Psoas muscle (tissue), 8 donors: ENCODE measurements around the gene TRAK1. TPM values are rescaled to one million over a fixed set of nuclear protein-coding genes. Genes with fewer than 3 reads are reported as not detected.

Source experiments
- ATAC-seq, 4 donors: fragments of 200-7000 bp; cut with Tn5 transposase; one replicate each; pipeline ENCODE4 v1.9.1; 2020; ENCODE audit warnings: moderate library complexity in 3 of 4, mild to moderate bottlenecking in 2 of 4
- DNase-seq, 2 donors: peaks; one replicate each; pipeline ENCODE4 v3.0.0-alpha.2; 2020
- H3K27ac ChIP-seq: fragments of 200-600 bp; one replicate; pipeline ENCODE4 v1.8.0; 2022
- H3K27me3 ChIP-seq, 3 donors: fragments of 200-600 bp in 1 of 3; one replicate each; pipeline versions ENCODE4 v1.6.1 to v1.8.0; 2013 to 2022; ENCODE audit warnings: low read length in 2 of 3, mild to moderate bottlenecking in 2 of 3, moderate library complexity in 1 of 3; ENCODE audit not compliant: insufficient read depth in 3 of 3
- H3K36me3 ChIP-seq, 2 donors: fragments of 200-600 bp in 1 of 2; one replicate each; pipeline versions ENCODE4 v1.6.1 to v1.8.0; 2013 to 2022; ENCODE audit warnings: low read depth in 1 of 2, mild to moderate bottlenecking in 1 of 2, moderate library complexity in 1 of 2; ENCODE audit not compliant: insufficient read depth in 1 of 2
- H3K4me1 ChIP-seq: fragments of 200-600 bp; one replicate; pipeline ENCODE4 v1.8.0; 2022
- H3K4me3 ChIP-seq: fragments of 200-600 bp; one replicate; pipeline ENCODE4 v1.8.0; 2022; ENCODE audit warnings: mild to moderate bottlenecking
- H3K9me3 ChIP-seq: fragments of 200-600 bp; one replicate; pipeline ENCODE4 v1.8.0; 2022
- WGBS, 3 donors: extraction: QIAGEN DNeasy Blood & Tissue Kit; methylation state at CpG; one replicate each; pipeline versions ENCODE4 v1.1.6 to v1.1.7; 2013; 5-methylcytosine and 5-hydroxymethylcytosine counted together
- intact Hi-C, 2 donors: fragments of 100-400 bp; cut with DNase I; formaldehyde crosslinking; loops; one replicate each; pipeline versions ENCODE4 v1.11.0 to v1.14.2; 2022
- polyA plus RNA-seq, 3 donors: library from polyadenylated mRNA; stranded (reverse); fragments of 200-250 nt; gene quantifications; one replicate each; pipeline ENCODE4 v1.2.3, GENCODE V29; 2013
- total RNA-seq, 4 donors: library from RNA; stranded (reverse); fragmentation: NEBNext Ultra II Directional in 2 of 4; extraction: Animal tissue kit (Norgen Biotek cat#: 25700) in 2 of 4; gene quantifications; one replicate each; pipeline versions ENCODE4 v1.2.1 to v1.2.4, GENCODE V29; 2021 to 2023
- TF ChIP-seq, protein P1 (sequence below): fragments of 200-600 bp; IDR thresholded peaks from one replicate; pipeline ENCODE4 v1.8.0; 2022; ENCODE audit warnings: antibody characterized with exemption
- donor health status: healthy with polysubstance abuse.
- donor health status: DM: no; HTN: no; CAD: no; lungs with moderate emphysema.
- donor health status: Bipolar disorder and iron deficiency.
- donor health status: healthy.
- donor health status: DM: yes; HTN: yes; CAD: no.
- donor health status: DM: no; HTN: no; CAD: no.
- donor health status: DM: no; HTN: no; CAD: no.
- donor health status: DM: yes; HTN: yes; CAD: no.

The TRAK1 gene
- total and polyA plus RNA-seq, 7 donors: 30.8 to 128 (median 94.8) TPM

DNA sequence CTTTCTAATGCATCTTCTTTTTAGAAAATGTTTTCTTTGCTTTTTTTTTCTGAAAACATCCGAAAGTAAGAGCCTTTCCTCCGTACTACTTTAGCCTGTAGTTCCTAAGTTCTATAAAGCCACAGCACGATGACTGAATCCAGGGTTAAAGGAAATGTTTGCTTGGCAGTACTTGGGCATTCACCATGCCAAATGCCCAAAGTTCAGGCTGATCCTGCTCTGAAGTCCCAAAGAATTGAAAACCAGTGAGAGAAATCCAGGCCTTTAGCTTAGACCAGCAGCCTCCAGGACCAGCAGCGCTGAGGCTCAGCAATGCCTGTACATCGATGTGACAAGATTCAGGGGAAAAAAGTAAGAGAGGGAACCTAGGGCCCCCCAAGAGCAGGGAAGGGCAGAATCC lies 139.7 kb downstream of the TRAK1 start:
- 78 to 90% (median 80%) methylated on average over 5 of the region's 5 CpGs for WGBS, 3 donors
- no peaks in the 10 kb centered on the region for H3K9me3 ChIP-seq
- H3K27me3 ChIP-seq: peaks cover 0 to 6% (median 0%) of the 10 kb centered on the region in 3 donors
- intact Hi-C loops: loop anchor here (2.0 to 5.0 kb wide), 2 partner anchors 212 to 311 kb away; no protein-coding TSS in a partner anchor
- ATAC-seq (no peak), DNase-seq (no peak)
- TF ChIP-seq, protein P1, sequence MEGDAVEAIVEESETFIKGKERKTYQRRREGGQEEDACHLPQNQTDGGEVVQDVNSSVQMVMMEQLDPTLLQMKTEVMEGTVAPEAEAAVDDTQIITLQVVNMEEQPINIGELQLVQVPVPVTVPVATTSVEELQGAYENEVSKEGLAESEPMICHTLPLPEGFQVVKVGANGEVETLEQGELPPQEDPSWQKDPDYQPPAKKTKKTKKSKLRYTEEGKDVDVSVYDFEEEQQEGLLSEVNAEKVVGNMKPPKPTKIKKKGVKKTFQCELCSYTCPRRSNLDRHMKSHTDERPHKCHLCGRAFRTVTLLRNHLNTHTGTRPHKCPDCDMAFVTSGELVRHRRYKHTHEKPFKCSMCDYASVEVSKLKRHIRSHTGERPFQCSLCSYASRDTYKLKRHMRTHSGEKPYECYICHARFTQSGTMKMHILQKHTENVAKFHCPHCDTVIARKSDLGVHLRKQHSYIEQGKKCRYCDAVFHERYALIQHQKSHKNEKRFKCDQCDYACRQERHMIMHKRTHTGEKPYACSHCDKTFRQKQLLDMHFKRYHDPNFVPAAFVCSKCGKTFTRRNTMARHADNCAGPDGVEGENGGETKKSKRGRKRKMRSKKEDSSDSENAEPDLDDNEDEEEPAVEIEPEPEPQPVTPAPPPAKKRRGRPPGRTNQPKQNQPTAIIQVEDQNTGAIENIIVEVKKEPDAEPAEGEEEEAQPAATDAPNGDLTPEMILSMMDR: no peak
- no peaks in the 10 kb centered on the region for H3K36me3 ChIP-seq
- no peak overlapping the region for H3K4me3 ChIP-seq
- no peak overlapping the region for H3K27ac ChIP-seq
- no peaks in the 10 kb centered on the region for H3K4me1 ChIP-seq

GRCh38 chr3:42235532-42235931 lies 144.4 kb downstream of the TRAK1 start:
- Histone ChIP-seq H3K27ac (no peak overlapping the region), H3K9me3 (peaks cover 8% of the 10 kb centered on the region), H3K4me1 (no peaks in the 10 kb centered on the region), H3K27me3 (peaks cover 0 to 6% (median 2%) of the 10 kb centered on the region in 3 donors), H3K4me3 (no peak overlapping the region), H3K36me3 (no peaks in the 10 kb centered on the region)
- TF ChIP-seq, protein P1: no peak
- intact Hi-C loops: no loop called here
- ATAC-seq: no peak
- DNase-seq: no peak

GRCh38 chr3:42236611-42237010 lies 145.5 kb downstream of the TRAK1 start:
- H3K27ac ChIP-seq: no peak overlapping the region
- TF ChIP-seq, protein P1: no peak
- peaks cover 8% of the 10 kb centered on the region for H3K9me3 ChIP-seq
- no peaks in the 10 kb centered on the region for H3K36me3 ChIP-seq
- 90 to 95% (median 91%) methylated on average over 2 of the region's 2 CpGs for WGBS, 3 donors
- ATAC-seq (no peak), DNase-seq (no peak)
- intact Hi-C loops: no loop called here
- H3K27me3 ChIP-seq: peaks cover 0 to 6% (median 2%) of the 10 kb centered on the region in 3 donors
- no peaks in the 10 kb centered on the region for H3K4me1 ChIP-seq
- no peak overlapping the region for H3K4me3 ChIP-seq

- Histone ChIP-seq H3K4me3 (no peak overlapping the region), H3K4me1 (no peaks in the 10 kb centered on the region), H3K27ac (no peak overlapping the region), H3K9me3 (no peaks in the 10 kb centered on the region), H3K27me3 (peaks cover 0 to 4% (median 0%) of the 10 kb centered on the region in 3 donors), H3K36me3 (no peaks in the 10 kb centered on the region)
- TF ChIP-seq, protein P1: no peak
- intact Hi-C loops: loop anchor here in 1 of 2 donors (5.0 kb wide), 2 partner anchors 196 to 301 kb away; no protein-coding TSS in a partner anchor
- DNase-seq (no peak), ATAC-seq (no peak)
- 40 to 42% (median 40%) methylated on average over 1 of the region's 1 CpG for WGBS, 3 donors
Observed at GRCh38 chr3:42246091-42246490, 154.9 kb downstream of the TRAK1 start.

- 10 to 14% (median 12%) methylated on average over 9 of the region's 9 CpGs for WGBS, 3 donors
- TF ChIP-seq, protein P1: peak; percentile 52
- DNase-seq (no peak), ATAC-seq (peak in 2 of 4 donors; percentile 46 to 56)
- no peak overlapping the region for H3K27ac ChIP-seq
- no peak overlapping the region for H3K4me3 ChIP-seq
- H3K9me3 ChIP-seq: no peaks in the 10 kb centered on the region
- intact Hi-C loops: loop anchor here in 1 of 2 donors (5.0 kb wide), 2 partner anchors 195 to 300 kb away; no protein-coding TSS in a partner anchor
- no peaks in the 10 kb centered on the region for H3K36me3 ChIP-seq
- H3K27me3 ChIP-seq: peaks cover 0 to 4% (median 0%) of the 10 kb centered on the region in 3 donors
- no peaks in the 10 kb centered on the region for H3K4me1 ChIP-seq
Observed at GRCh38 chr3:42247576-42248027, 156.4 kb downstream of the TRAK1 start.
